Measurements from ENCODE around the gene LIG1. TPM values are rescaled to one million over a fixed set of nuclear protein-coding genes. Genes with fewer than 3 reads are reported as not detected.

Gene LIG1
- total RNA-seq, 1 experiment from 2014 or later, result 115 TPM

DNA sequence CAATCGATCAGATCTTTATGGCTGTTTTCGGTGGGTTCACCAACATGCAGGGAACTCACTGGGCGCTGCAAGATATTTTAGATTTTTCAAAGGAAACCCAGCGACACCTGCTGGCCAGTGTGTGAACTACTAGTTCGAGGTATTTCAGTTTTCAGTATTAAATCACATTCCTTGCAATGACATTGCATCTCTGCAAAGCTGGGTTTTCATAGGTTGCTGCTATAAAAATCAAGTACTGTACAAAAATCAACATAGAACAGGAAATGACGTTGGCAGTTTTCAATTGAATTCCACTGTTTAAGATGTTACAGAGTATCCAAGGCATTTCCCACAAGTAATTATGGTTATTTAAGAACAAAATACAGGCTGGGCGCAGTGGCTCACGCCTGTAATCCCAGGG is 17.6 kb downstream of the LIG1 start:
- no peak overlapping the region for H3K4ac ChIP-seq (ENCODE audit: low read depth, low read length)

More for the DNA sequence above, 17.6 kb downstream of the LIG1 start:
- no peak overlapping the region for H2BK5ac ChIP-seq (ENCODE audit: insufficient read length, low read length)
- H4K8ac ChIP-seq (replicated peaks; ENCODE audit: insufficient read length, low read depth, low read length), result no peak overlapping the region
- no peak overlapping the region for H3K23ac ChIP-seq (ENCODE audit: insufficient read length, low read depth, low read length)
- Mint-ChIP-seq H3K36me3 (ENCODE audit: insufficient read depth in 1 of 3, low read depth in 3 of 3) (peaks cover 10 to 76% (median 64%) of the 10 kb centered on the region in 3 experiments; a peak in 6 of 7 replicates), H3K4me1 (no peaks in the 10 kb centered on the region), H3K27me3 (ENCODE audit: low read depth) (no peaks in the 10 kb centered on the region), H3K4me3 (no peak overlapping the region), H3K9me3 (no peaks in the 10 kb centered on the region), H3K27ac (peak overlapping the region in 2 of 3 experiments; percentile 34 to 46; a peak in 2 of 7 replicates)
- no peak overlapping the region for H2AFZ ChIP-seq (ENCODE audit: low read length)
- H3K9me3 ChIP-seq (ENCODE audit: control insufficient read depth, low read depth, low read length), result no peaks in the 10 kb centered on the region
- H4K5ac ChIP-seq (ENCODE audit: insufficient read length, low read depth, low read length), result no peak overlapping the region
- no peak overlapping the region for H3T11ph ChIP-seq (ENCODE audit: low read length)
- no peaks in the 10 kb centered on the region for H3K23me2 ChIP-seq (ENCODE audit: insufficient read length, low read depth, low read length, poor library complexity, severe bottlenecking)
- no peak overlapping the region for H3K4me2 ChIP-seq (ENCODE audit: insufficient read depth, insufficient read length, low read length)
- H3K56ac ChIP-seq (ENCODE audit: insufficient read length, low read depth, low read length), result no peak overlapping the region
- no peak overlapping the region for H2BK120ac ChIP-seq (ENCODE audit: low read depth, low read length, poor library complexity, severe bottlenecking)
- H4K20me1 ChIP-seq (ENCODE audit: control insufficient read depth, insufficient read depth, insufficient read length), result no peaks in the 10 kb centered on the region
- no peak overlapping the region for H3K14ac ChIP-seq (ENCODE audit: insufficient read depth, low read length)
- H4K91ac ChIP-seq (ENCODE audit: insufficient read length, low read depth, low read length), result no peak overlapping the region
- no CpG with 5 or more reads among the region's 8 CpGs for WGBS (ENCODE audit: extremely low coverage, insufficient read length, low lambda C conversion rate)
- no peak overlapping the region for H2AK5ac ChIP-seq (ENCODE audit: insufficient read length, low read length)
- peak; percentile 50 for DNase-seq
- no peak overlapping the region for H2BK15ac ChIP-seq (ENCODE audit: low read depth, low read length)
- H3K4me1 ChIP-seq (ENCODE audit: insufficient read depth, low read length), result no peaks in the 10 kb centered on the region
- H3K18ac ChIP-seq (ENCODE audit: insufficient read length, low read depth, low read length), result no peak overlapping the region
- H3K79me2 ChIP-seq (ENCODE audit: insufficient read depth, low read length), result no peaks in the 10 kb centered on the region
- no peak overlapping the region for H2BK20ac ChIP-seq (ENCODE audit: low read depth, low read length, poor library complexity, severe bottlenecking)
- TF ChIP-seq, protein P1, sequence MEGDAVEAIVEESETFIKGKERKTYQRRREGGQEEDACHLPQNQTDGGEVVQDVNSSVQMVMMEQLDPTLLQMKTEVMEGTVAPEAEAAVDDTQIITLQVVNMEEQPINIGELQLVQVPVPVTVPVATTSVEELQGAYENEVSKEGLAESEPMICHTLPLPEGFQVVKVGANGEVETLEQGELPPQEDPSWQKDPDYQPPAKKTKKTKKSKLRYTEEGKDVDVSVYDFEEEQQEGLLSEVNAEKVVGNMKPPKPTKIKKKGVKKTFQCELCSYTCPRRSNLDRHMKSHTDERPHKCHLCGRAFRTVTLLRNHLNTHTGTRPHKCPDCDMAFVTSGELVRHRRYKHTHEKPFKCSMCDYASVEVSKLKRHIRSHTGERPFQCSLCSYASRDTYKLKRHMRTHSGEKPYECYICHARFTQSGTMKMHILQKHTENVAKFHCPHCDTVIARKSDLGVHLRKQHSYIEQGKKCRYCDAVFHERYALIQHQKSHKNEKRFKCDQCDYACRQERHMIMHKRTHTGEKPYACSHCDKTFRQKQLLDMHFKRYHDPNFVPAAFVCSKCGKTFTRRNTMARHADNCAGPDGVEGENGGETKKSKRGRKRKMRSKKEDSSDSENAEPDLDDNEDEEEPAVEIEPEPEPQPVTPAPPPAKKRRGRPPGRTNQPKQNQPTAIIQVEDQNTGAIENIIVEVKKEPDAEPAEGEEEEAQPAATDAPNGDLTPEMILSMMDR (conservative IDR thresholded peaks at IDR 0.05), result peak; percentile 84
- H2BK12ac ChIP-seq (ENCODE audit: insufficient read length, low read depth, low read length), result no peak overlapping the region
- no peak overlapping the region for H3K27ac ChIP-seq (ENCODE audit: insufficient read length, low read depth, low read length)
- H3K9ac ChIP-seq (ENCODE audit: extremely low read depth, insufficient read length, low read length), result no peak overlapping the region
- H3K27me3 ChIP-seq (ENCODE audit: insufficient read depth, low read length), result no peaks in the 10 kb centered on the region
- no peaks in the 10 kb centered on the region for H3K79me1 ChIP-seq (ENCODE audit: insufficient read depth, low read depth, low read length, poor library complexity, severe bottlenecking)

All from H9 (cell line).